GM21360 (cell line): ENCODE measurements around the gene SCRN2.

Source experiments
- ATAC-seq: cut with Tn5 transposase; IDR thresholded peaks from one replicate; pipeline ENCODE4 v1.9.1; 2021; ENCODE audit warnings: mild to moderate bottlenecking, moderate library complexity; ENCODE audit not compliant: unreplicated experiment

The SCRN2 gene

DNA sequence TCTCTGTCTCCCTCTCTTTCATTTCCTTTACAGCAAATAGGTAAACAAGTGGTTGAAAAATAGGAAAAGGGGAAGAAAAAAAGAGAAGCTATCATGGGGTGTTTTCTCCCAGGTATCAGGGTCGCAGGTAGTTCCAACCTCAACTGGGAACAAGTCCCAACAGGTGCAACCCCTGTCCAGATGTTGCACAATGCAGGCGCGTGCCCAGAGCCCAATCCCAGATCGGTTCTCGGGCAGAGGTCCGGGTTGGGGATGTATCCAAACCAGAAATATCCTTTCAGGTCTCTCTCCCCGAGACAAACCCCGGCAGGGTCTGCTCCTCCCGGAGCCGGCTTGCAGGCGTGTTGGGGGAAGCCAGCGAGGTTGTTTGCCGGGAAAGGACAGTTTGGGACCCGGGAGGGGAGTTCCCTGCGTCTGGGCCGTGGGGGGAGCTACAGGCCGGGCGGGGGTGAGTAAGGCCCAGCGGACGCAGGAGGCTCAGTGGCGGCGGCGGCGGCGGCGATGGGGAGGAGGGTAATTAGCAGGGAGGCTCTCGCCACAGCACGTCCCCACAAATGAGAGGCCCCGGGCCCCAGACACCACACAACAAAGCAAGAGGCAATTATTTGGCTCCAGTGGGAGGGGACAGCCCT is 31.1 kb upstream of the SCRN2 start:
- no peak for ATAC-seq

DNA sequence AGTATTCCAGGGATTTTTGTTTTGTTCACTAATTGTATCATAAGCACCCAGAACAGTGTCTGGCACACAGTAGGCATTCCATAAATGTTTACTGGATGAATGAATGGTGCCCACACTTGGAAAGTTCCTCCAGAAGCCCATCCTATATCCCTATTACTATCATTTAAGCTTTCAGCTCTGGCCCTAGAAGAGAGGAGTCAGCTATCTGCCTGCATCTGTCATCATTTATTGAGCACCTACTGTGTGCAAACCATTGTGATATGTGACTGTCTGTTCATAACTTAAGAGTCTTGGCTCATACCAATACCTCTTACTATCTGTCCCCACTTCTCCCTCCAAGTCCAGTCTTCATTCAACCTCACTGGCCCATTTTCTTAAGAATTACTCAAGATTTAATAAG is 30.0 kb upstream of the SCRN2 start:
- no peak for ATAC-seq

DNA sequence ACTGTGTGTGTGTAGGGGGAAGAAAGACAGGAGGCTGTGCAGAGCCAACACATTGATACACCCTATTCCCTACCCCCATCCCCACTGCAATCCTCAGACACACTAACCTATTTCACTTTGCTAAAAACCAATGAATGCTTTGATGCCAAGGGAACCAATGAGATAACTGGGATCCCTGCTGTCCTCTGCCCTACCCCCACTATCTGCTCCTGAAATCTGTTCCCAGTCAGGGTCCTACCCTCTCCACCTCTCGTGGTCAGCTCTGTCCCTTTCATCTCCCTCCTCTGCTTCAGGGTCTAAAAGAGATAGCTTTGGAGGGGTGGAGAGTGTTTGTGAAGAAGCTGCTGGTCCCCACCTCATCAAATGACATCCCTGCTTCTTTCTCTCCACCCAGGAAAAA is 29.0 kb upstream of the SCRN2 start:
- no peak for ATAC-seq

DNA sequence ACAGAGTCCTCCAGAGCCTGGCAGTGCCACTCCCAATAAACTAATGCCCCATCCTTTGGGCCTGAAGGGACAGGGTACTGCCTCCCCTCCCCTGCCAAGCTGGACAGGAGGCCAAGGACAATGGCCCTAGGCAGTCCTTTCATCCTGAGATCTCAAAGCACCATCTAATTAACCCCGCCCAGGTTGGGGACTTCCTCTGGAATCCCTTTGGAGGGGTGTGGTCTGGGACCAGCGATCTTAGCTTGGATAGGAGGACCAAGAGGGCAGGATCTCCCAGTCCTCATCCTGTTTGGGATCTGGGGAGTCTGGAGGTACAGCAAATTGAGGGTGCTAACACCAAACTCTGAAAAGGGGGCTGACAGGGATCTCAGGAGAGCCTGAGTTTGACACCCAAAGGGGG is 28.0 kb upstream of the SCRN2 start:
- ATAC-seq = no peak

DNA sequence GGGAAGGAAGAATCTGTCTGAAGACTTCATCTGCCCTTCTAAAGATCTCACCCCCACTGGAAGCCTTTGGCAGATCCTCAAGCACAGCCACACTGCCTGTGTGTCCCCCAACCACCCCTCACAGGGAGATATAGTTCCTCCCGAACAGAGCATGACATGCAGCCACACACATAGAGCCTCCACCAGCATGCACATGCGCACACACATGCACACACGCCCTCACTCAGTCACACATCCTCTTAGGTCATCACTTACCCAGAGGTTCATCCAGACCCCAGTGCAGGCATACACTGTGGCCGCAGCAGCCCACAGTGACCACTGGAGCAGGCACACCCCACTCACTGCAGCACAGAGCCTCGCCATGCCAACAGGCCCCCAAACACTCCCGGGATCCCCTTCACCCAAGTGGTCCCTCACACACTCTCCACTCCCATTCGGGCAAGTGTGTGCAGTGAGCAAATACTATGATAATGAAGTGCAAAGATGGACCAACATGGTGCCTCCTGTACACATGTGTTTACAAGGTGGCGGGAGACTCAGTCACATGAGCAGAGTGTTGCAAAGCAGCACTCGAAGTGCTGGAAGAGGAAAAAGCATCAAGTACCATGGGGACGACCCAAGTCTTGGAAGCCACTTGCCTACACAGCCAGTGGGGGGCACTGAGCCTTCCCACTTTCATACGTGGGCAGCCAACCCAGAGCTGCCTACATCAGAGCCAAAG is 26.9 kb upstream of the SCRN2 start:
- ATAC-seq = no peak

DNA sequence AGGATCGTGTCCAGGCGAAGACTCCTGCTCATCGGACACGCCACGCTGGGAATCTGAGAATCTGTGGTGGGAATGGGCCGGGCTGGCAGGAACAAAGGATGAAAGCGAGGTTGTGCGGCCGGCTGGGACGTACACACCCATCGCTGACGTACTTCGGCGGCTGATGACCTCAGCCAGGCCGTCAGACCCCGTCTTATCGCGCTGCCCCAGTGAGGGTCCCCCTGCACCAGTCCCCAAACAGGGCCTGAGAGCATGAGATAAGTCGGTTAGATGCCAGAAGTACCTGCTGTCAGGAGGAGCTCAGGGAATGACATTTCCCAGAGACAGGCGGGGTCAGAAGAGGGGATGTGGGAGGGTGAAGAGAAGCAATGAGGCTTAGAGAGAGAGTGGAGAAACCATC is 25.9 kb upstream of the SCRN2 start:
- no peak for ATAC-seq

DNA sequence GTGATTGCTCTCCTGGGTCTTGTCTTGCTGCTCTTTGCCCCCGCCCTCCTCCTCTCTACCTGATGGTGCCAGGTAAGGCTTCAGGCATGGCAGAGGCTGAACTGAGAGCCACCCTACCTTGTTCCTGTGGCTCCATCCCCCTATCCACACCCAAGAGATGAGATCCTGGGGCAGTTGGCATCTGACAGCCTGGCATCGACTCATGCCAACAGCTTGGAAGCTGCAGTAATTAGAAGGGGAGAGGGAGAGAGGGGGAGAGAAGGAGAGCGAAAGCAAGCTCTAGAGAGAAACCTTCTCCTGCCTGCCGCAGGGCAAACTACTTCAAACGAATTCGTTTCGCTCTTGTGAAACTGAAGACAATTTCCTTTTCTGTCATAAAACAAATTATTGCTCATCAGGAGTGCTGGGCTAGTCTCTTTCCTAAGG is 23.7 kb upstream of the SCRN2 start:
- ATAC-seq = no peak

DNA sequence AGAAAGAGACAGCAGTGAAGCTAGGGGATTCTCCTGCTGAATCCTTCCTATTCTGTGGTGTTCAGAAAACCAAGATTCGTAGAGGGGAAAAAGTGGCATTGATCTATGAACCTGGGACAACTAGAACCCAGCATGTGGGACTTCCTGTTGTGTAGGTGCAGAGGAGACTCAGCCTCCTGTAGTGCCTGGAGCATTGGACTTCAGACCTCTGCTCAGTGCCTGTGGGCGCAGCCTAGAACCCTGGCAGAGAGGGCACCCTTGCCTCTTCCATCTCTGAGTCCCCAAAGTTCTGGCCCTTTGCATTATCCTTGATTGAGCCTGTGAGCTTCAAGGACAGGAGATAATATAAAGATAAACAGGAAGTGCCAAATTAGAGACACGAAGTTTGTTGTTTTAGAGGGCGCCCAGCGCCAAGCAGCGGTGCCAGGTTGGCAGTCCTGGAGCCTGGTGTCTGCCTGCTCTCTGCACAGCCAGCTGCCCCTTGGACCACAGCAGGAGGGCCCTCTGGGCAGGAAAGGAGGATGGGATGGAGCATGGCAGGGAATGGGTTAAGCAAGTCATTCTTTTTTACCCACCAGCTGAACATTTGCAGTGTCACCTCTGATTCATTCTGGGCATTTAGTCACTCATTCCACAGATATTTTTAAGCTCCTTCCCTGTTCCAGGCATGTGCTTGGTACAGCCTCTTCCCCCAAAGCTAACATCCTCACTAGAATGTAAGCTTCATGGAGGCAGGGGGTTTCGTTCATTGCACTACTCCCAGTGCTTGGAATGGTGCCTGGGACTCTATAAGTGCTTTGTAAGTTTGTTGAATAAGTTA is 21.8 kb upstream of the SCRN2 start:
- no peak for ATAC-seq

DNA sequence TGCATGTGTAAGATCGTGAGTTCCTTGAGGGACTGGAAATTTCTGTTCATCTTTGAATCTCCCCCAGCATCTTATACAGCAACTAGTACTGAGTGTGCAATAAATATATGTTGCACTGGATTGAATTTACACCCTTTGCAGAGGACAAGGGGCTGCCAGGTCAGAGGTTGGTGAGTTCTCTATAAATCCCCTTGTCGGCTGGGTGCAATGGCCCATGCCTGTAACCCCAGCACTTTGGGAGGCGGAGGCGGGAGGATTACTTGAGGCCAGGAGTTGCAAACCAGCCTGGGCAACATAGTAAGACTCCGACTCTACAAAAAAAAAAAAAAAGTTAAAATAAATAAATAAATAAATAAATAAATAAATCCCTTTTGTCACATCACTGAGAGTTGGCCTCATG is 19.3 kb upstream of the SCRN2 start:
- no peak for ATAC-seq

DNA sequence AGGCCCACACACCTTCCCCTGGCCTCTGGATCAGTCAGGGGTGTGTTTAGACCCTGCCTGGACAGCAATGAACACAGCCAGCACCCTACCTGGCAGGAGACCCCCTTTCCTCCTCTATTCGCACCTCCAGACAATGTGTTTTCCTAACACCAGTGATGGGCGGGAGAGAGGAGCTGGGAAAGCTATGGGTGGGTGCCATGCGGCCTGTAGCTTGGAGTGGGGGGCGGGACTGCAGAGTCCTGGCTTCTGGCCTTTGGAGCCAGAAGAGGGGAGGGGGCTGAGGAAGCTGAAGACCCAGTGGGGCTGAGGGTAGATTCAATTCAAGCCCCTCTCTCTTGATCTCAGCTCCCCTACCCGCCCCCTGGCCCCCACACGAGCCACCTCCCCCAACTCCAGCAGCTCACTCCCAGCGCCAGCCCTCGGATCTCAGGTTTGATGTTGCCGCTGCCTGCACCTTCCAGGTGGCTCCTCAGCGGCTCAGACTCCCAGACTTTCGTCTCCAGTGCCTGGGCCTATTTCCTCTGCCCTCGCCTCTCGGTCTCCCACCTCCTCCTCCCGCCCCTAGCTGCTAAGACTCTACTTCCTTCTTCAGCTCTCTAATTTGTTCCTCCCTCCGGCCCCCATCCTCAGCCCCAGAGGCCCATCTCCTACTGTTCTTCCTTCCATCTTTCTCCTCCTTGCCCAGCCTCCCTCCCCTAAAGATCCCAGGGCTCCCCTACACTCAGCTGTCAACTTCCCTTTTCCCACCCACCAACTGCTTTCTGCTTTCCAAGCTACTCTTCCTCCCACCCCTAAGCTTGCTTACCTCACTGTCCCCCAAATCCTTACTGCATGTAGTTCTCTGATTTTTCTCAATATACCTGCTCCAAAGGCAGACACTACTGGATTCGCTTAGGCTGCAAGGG is 16.7 kb upstream of the SCRN2 start:
- no peak for ATAC-seq

DNA sequence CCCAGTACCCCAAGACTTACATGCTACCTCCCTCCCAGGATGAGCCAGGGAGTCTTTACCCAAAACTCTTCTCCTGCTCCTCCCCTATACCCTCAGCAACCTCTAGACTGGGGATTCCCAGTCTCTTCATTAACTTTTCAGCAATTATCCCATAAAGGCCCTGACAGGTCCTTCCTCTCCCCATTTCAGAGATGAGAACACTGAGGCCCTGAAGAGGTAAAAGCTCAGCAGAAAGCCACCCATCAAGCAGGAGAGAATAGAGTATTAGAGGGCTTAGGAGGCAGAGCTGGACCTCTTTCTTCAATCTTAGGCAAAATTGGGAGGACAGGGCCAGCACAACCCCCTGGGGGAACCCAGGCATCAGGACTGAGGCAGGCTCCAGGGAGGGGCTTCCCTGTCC is 15.8 kb upstream of the SCRN2 start:
- no peak for ATAC-seq

DNA sequence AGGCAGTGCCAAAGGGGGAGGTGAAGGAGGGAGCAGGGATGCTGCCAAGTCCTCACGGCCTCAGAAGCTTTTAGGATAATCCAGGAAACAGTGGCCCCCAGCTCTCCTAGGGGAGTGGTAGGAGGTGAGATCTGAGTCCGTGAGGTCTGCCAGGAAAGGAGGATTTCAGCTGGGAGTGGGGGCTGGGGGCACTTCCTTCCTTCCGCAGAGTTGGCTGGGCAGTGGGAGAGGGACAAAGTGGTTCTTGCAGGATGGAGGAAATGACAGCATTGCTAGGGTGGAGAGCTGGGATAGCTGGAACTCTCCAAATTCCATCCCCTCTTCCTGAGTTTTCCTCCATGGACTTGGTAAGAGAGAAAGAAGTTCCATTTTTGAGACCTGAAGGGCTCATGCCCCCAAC is 14.7 kb upstream of the SCRN2 start:
- no peak for ATAC-seq

DNA sequence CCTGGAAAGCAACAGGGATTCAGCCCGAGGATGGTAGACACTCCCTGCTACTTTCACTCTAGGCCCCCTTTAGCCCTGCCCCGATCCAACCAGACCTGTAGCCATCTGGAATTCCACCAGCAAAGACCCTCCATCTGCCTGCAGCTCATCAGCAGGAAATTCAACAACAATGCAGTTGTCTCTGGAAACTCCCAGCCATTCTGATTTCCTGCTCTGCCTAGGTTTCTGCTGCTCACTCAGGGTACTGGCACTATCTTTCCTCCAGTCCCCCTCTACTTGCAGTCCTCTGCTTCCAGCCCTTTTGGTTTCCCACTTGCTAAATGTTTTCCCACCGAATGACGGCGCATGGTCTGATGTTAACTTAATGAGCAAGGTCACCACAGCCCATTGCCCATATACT is 12.5 kb upstream of the SCRN2 start:
- no peak for ATAC-seq

DNA sequence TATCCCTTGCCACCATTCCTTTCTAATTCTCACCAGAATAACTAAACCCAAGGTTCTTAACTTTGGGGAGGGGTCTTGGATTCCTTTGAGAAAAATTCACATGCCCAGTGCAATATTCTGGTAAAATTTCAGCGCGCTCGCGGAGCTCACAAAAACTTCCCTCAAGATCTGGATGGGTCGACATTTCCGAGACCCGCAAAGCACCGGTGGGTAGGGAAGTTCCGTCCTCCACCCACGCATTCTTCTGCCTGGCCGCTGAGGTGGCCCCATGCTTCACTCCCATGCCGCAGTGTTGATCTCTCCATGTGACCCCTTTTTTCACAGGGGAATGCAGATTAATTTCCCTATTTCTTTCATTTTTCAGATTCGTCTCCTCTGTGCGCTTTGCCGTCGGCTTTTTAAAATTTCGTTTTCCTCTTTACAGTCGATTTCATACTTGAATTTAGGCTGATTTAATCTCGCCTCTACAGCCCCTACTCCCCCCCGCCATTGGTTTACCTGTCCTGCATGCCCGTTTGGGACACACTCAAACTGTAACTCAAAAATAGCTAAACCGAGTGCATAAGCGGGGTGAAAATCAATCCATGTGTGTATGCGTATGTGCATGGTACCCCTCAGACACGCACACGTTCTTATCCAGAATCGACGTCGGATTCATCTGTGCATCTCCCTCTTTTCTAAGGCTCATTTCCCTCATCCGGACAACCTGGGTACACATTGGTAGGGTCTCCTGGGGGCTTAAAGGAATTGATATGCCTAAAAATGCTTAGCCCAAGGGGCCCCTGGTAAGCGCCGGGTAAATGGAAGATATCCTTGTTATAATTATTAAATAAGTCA is 11.3 kb upstream of the SCRN2 start:
- no peak for ATAC-seq

DNA sequence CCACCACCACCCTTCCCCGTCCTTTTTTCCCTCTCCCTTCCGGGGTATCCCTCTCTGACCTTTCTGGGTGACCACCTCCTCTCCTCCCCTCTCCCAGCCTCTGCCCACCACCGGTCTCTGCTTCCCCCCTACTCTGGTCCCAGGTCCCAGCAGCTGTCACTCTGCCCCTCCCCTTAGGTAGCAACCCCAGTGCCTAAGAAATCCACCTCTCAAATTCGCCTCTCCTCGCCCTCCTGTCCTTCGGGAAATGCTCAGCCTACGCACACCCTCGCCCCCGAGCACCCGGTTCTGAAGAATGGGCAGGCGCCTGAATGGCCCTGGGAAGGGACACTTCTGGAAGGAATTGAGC is 10.7 kb upstream of the SCRN2 start:
- ATAC-seq = no peak

DNA sequence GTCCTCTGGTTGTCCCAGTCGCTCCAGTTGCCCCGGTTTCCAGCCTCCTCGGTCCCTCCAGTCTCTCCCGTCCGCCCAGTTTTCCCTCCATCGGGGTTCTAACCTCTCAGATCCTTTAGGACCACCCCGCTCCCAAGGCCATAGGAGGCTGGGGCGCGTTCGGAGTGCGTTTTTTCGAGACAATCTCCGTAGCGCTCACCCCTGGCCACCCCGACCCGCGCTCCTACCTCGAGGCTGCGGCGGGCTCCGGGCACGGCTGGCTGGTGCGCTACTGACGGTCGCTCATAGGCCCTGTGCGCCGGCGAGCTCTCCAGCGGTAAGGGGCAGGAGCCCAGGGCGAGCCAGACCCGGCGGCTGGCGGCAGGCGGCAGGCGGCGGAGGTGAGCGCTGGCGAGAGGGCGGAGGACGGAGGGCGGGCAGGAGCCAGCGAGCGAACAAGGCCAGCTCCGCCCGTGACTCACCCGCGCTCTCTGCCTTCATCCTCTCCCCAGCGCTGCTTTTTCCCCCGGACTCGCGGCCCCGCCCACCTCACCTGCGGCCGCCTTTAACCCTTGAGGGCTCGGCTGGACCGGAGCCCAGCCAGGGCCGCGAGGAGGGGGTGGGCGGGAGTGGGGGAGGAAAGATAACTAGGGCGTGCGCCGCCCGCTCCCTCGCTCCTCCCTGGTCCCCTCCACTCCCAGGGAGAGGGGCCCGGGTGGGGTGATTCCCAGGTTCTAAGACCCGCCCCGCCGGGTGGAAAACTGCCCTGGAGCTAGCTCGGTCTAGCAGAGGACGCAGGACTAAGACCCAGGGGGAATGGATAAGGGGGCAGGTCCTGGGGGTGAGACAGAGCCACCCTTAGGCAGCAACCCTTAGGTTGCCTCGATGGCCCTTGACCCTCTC is 9.9 kb upstream of the SCRN2 start, which contains the start of gene SP6:
Gene SP6 (minus strand): TSS at position 472 of the 882 bp plus-strand sequence. CDS start 2,734 bp downstream, outside the sequence.
- ATAC-seq = no peak

DNA sequence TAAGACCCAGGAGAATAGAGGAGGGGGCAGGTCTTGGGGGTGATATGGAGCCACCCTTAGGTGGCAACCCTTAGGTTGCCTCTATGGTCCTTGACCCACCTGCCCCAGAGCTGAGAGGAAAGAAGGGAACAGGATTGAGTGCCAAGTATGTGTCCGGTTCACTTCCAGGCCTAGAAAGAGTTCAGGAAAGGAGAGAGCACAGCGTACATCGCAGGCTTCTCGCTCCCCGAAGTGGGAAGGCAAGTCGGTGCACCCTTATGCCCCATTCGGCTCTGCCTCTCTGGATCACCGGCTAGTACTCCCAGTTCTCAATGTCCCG is 9.3 kb upstream of the SCRN2 start:
- ATAC-seq = no peak

DNA sequence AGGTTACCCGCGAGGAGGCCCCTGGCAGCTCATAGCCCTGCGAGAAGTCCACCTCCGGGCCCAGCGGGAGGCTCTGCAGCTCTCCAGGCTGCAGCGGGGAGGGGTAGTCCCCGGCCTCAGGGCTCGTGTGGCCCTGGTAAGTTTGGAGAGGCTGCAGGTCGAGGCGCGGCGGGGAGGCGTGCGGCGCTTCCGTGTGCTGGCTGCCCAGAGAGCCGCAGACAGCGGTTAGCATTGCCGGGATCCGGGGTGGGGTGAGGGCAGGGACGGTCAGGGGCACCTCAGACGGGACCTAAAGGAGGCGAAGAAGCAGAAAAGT is 7.1 kb upstream of the SCRN2 start:
- ATAC-seq = no peak
